GM19023 (cell line): ENCODE data around the gene MYCL.

Source experiments
- ATAC-seq: cut with Tn5 transposase; IDR thresholded peaks from one replicate; pipeline ENCODE4 v1.9.1; 2021; ENCODE audit warnings: mild to moderate bottlenecking, moderate library complexity; ENCODE audit not compliant: unreplicated experiment

Gene MYCL

DNA sequence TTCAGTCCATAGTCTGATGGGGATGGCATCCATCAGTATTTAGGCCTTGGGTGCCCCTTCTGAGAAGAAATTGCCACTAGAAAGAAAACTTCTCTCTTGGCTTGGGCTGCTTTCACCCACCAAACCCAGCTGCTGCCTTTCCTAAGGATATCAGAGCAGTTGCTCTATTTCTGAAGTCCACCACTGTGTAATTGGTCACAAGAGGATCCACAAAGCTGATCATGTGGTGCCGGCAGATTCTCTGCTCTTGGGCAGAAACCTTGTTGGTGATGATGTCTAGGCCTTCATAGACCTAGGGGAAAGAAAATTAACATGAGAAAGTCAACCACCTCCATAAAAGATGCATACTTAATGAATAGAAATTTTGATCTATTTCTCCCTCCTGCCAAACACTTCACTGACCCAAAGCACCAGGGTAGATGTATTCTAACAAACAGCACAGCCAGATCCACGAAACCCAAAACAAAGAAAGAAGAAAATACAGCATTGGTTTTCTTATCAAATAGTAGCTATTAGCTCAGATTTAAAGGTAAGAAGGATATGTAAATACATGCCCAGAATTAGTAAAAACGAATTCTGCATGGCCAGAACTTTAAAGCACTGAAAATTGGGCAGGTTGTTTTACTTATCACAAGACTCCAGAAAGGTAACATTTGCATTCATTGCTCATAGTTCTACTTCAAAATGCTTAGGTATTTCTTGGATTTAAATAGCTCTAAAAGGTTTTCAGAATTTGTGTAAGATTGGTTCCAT is 44.4 kb downstream of the MYCL start:
- no peak for ATAC-seq

DNA sequence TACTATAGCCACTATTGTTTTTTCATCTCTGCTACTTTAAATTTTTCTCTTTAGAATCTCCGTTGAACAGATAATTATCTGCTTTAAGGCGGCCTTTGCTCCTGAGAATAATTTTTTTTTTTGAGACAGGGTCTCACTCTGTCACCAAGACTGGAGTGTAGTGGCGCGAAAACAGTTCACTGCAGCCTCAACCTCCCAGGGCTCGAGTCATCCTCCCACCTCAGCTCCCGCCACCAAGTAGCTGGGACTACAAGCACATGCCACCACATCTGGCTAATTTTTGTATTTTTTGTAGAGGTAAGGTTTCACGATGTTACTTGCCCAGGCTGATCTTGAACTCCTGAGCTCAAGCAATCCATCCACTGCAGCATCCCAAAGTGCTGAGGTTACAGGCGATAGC is 47.0 kb downstream of the MYCL start:
- ATAC-seq, result no peak

DNA sequence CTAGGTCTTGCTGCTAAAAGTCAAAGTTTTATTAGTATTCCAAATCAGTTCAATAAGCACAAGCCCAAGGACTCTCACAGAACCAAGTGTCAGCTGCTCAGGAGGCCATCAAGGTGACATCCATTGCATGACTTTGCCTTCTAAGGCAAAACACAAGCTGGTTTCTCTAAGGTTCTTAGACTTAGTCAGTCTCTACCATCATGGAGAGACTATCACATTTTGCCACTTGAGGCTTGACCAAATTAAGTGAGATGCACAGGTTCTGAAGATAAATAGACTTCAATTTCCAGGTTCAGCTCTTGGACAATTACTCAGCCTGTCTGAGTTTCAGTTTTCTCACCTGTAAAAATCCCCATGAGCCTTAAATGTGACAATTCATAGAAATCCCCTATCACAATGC is 47.4 kb downstream of the MYCL start:
- ATAC-seq, result no peak

DNA sequence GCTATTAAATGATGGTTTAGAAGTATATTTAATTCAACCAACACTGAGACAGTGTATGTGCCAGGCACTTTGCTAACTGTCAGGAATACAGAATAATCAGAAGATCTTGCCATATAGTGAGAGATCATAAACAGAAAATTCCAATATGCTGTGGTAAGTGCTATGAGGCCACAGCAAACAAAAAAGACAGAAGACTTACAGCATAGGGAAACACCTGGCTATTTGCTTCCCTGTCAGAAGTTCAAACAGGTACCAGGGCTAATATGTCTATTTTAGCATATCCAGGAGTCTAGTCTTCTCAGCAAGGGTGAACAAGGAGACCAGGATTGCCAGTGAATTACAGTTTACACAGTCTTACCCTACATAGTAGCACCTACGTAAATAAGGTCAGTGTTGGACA is 48.8 kb downstream of the MYCL start:
- ATAC-seq, result no peak

DNA sequence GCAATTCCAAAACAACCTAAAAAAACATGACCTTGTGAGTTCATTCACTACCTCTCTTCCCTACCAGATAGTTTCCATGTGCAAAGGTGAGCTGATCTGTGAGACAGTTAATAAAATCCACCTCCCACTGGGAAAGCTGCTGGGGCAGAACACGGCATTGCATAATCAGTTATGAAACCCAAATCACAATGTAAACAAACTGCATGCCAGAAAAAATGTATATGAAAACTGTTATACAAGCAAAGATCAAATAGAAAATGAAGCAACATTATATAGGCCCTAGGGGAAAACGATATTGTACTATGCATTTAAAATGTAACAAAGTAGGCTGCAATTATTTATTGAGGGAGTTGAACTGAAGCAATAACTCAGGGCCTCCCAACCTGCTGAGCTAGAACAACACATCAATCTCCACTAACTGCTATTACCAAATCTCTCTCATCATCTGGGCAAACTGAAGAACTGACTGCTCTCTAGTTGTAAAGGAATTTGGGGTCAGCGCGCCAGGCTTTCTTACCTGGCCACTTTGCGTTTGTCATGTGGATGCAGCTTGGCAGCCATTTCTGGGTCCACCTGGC is 49.4 kb downstream of the MYCL start:
- ATAC-seq, result no peak

DNA sequence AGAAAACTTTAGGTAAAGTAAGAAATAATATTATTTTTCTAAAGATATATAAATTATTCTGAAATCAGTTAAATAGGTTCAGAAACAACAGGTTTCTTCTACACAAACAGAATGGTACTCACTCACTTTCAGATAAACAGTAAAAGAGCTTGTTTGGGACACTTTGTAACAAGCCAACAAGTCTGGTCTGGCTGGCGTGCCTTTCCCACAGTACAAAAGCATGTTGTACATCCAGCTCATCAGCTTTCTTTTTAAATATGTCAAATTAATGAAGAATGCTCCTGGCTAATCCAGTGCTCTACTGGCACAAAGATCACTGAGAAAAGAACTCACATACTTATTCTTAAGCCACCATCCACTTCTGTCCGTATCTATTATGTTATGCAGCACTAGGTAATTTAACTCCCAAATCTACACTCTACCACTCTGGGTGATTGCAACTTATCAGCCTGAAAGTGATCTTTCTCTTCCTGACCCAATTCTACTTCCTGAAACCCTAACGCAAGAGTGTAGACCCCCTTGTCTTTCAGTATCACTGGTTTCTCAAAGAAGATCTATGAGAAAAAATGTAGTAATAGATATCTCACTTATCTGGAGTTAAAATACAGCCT is 51.0 kb downstream of the MYCL start:
- ATAC-seq, result no peak

DNA sequence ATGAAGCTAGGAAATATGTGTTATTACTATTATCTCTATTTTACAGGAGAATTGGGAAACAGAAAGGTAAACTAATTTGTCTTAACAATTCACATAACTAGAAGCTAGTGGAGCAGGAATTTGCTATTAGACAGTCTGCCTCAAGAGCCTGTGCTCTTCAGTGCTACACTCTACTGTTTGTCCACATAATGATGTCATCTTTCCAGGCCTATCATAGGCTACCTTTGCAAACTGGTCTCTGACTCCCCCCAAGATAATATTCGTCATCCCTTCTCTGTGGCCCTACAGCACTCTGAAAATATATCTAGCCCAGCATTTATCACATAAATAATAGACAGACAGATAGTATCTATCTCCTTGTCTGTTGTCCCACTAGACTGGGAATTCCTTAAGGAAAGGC is 52.5 kb downstream of the MYCL start:
- no peak for ATAC-seq

DNA sequence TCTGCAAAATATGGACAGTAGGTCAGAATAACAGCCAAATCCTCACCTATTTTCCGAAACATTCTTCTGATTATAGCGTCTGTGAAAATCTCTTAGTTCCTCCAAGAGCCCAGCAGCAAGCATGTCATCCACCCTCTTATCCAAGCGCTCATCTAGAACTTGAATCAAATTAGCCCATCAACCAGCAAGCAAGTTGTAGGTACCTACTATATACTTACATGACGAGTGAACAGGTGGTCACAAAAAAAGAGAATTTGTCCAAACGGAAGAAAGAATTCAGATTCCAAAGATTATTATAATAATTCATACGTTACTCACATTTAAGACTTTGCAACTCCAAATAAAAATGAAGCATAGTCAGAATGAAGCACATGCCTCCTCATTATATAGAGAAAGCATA is 53.8 kb downstream of the MYCL start:
- ATAC-seq, result no peak

DNA sequence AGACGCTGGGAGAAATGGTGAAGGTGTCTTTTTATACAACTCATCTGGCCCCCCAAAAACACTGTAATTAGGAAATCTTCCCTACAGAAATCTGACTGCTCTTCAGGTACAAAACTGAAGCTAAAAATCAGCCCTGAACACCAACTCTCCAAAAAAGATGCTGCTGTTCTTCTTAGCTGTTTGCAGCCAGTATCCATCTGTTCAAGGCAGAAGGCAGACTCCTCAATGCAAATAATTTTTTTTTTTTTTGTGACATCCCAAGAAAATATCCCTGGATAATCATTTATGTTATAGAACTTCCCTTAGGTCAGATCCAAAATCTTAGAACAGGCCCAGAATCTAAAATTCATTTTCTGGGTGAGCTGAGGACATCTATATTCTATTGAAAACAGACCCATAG is 54.9 kb downstream of the MYCL start:
- no peak for ATAC-seq

DNA sequence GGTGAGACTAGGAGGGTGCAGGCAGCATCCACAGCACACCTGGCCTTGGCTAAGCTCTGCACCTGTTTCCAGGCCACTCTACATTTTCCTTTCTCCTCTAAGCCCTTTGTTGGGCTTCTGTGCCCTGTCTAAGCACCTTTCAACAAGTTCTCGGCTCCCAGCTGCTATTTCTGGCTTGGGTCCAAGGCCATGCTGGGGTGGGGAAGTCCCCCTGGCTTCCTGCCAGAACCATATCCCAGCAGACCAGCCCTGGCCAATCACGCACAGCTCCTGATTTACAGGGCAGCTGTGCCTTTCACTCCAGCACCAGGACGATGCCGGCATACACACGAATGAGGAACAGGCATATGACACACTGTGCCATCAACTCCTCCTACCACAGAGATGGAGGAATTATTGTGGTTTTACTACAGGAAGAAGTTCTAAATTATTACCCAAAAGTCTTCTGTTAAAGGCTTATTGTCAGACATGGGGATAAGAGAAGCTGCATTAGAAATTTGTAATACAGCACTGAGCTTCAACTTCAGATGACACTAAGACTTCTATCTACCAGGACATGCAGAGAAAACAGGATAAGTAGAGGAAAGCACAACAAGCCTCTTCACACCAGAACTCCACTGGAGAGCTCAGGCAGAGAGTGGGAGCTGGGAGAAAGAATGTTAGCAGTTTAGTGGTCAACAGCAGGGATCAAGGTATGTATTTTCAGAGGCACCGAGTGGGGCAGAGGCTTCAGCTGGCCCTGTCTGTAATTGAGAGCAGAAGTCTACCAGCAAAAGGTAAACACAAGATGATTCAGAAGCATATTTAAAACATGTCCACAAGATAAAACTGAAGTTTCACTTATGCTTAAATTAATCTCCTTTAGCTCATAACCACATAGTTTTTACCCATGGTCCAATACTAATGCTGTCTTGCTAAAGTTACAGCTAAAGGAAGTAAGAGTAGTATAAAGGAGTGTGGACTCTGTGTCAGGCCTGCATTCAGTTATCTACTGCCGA is 55.8 kb downstream of the MYCL start:
- no peak for ATAC-seq
